GM21526 (cell line): ENCODE data around the gene PTH2.
"Not testable (repeated sequence)": the region's sequence is repeated elsewhere in the genome, so short reads cannot be mapped to it uniquely, and the experiment has no call there.

ENCODE experiments used
- ATAC-seq: cut with Tn5 transposase; IDR thresholded peaks from one replicate; pipeline ENCODE4 v1.9.1; 2021; ENCODE audit warnings: moderate library complexity; ENCODE audit not compliant: unreplicated experiment, low FRiP score

Gene PTH2

GRCh38 chr19:49423071-49423984, at the start of gene PTH2:
Gene PTH2, minus strand, starts transcription at chr19:49423441. Its CDS starts 102 bp downstream, at chr19:49423339.
- ATAC-seq: no peak

GRCh38 chr19:49472936-49473335, 49.7 kb upstream of the PTH2 start:
- ATAC-seq: no peak

GRCh38 chr19:49470615-49470978, 47.4 kb upstream of the PTH2 start:
- ATAC-seq: no peak

- ATAC-seq: peak; percentile 34
Observed at GRCh38 chr19:49469828-49470614, 46.8 kb upstream of the PTH2 start.

GRCh38 chr19:49468746-49469447, 45.7 kb upstream of the PTH2 start:
- ATAC-seq: no peak

GRCh38 chr19:49468199-49468598, 45.0 kb upstream of the PTH2 start:
- ATAC-seq: no peak

GRCh38 chr19:49465371-49465770, 42.1 kb upstream of the PTH2 start:
- no peak for ATAC-seq

GRCh38 chr19:49463960-49464740, 40.9 kb upstream of the PTH2 start:
- no peak for ATAC-seq

- ATAC-seq: no peak
Observed at GRCh38 chr19:49462492-49462891, 39.3 kb upstream of the PTH2 start.

GRCh38 chr19:49461656-49462055, 38.4 kb upstream of the PTH2 start:
- ATAC-seq: no peak

GRCh38 chr19:49461130-49461529, 37.9 kb upstream of the PTH2 start:
- ATAC-seq: not testable (repeated sequence)

- no peak for ATAC-seq
Observed at GRCh38 chr19:49459388-49459787, 36.1 kb upstream of the PTH2 start.

- no peak for ATAC-seq
Observed at GRCh38 chr19:49458567-49458903, 35.3 kb upstream of the PTH2 start.

- ATAC-seq: no peak
Observed at GRCh38 chr19:49456326-49456725, 33.1 kb upstream of the PTH2 start.

- ATAC-seq: no peak
Observed at GRCh38 chr19:49455773-49456172, 32.5 kb upstream of the PTH2 start.

GRCh38 chr19:49453757-49454240, 30.6 kb upstream of the PTH2 start:
- no peak for ATAC-seq

GRCh38 chr19:49453013-49453756, 29.9 kb upstream of the PTH2 start, which contains the start of gene ALDH16A1:
Gene ALDH16A1, plus strand, starts transcription at chr19:49453225. Its CDS starts 107 bp downstream, at chr19:49453332.
- ATAC-seq: peak; percentile 78

- ATAC-seq: peak; percentile 46
Observed at GRCh38 chr19:49451430-49452181, 28.4 kb upstream of the PTH2 start, which contains the start of gene PIH1D1. Gene PIH1D1, minus strand, starts transcription at chr19:49451814. Its CDS starts 240 bp downstream, at chr19:49451574.
